ENCODE data around the gene HDGF.

The HDGF gene

GRCh38 chr1:156749419-156750118 is 1.9 kb downstream of the HDGF start:
- no peaks in the 10 kb centered on the region for H3K9me3 ChIP-seq (ENCODE audit: insufficient read depth, low read length)
- no peak for TF ChIP-seq SUZ12 (IDR thresholded peaks at IDR 0.05; ENCODE audit: extremely low read depth, insufficient read depth, insufficient read length)
- TF ChIP-seq YY1 (IDR thresholded peaks at IDR 0.05; ENCODE audit: insufficient read depth, insufficient read length), result no peak
- no peak for TF ChIP-seq ZNF274 (IDR thresholded peaks at IDR 0.05; ENCODE audit: low read depth, low read length)
- DNase-seq (ENCODE audit: low read depth, low spot score), result no peak
- H3K4me1 ChIP-seq (ENCODE audit: insufficient read depth, insufficient read length), result peaks cover 49% of the 10 kb centered on the region
- H3K27me3 ChIP-seq (ENCODE audit: insufficient read depth, insufficient read length), result no peaks in the 10 kb centered on the region
- peak overlapping the region; percentile 94 for H3K9ac ChIP-seq (ENCODE audit: insufficient read length, low read depth)
- peak overlapping the region; percentile 77 for H3K4me3 ChIP-seq (ENCODE audit: insufficient read length, low read depth)
- peaks cover 40% of the 10 kb centered on the region for H3K36me3 ChIP-seq (ENCODE audit: insufficient read depth, insufficient read length, low read length)

GRCh38 chr1:156748670-156749418 is 2.6 kb downstream of the HDGF start:
- H3K4me3 ChIP-seq (ENCODE audit: insufficient read length, low read depth), result peak overlapping the region; percentile 77
- TF ChIP-seq YY1 (IDR thresholded peaks at IDR 0.05; ENCODE audit: insufficient read depth, insufficient read length) (no peak), ZNF274 (IDR thresholded peaks at IDR 0.05; ENCODE audit: low read depth, low read length) (no peak), SUZ12 (IDR thresholded peaks at IDR 0.05; ENCODE audit: extremely low read depth, insufficient read depth, insufficient read length) (no peak)
- no peaks in the 10 kb centered on the region for H3K9me3 ChIP-seq (ENCODE audit: insufficient read depth, low read length)
- peaks cover 45% of the 10 kb centered on the region for H3K36me3 ChIP-seq (ENCODE audit: insufficient read depth, insufficient read length, low read length)
- H3K27me3 ChIP-seq (ENCODE audit: insufficient read depth, insufficient read length), result no peaks in the 10 kb centered on the region
- peaks cover 49% of the 10 kb centered on the region for H3K4me1 ChIP-seq (ENCODE audit: insufficient read depth, insufficient read length)
- no peak for DNase-seq (ENCODE audit: low read depth, low spot score)
- H3K9ac ChIP-seq (ENCODE audit: insufficient read length, low read depth), result peak overlapping the region; percentile 94

DNA sequence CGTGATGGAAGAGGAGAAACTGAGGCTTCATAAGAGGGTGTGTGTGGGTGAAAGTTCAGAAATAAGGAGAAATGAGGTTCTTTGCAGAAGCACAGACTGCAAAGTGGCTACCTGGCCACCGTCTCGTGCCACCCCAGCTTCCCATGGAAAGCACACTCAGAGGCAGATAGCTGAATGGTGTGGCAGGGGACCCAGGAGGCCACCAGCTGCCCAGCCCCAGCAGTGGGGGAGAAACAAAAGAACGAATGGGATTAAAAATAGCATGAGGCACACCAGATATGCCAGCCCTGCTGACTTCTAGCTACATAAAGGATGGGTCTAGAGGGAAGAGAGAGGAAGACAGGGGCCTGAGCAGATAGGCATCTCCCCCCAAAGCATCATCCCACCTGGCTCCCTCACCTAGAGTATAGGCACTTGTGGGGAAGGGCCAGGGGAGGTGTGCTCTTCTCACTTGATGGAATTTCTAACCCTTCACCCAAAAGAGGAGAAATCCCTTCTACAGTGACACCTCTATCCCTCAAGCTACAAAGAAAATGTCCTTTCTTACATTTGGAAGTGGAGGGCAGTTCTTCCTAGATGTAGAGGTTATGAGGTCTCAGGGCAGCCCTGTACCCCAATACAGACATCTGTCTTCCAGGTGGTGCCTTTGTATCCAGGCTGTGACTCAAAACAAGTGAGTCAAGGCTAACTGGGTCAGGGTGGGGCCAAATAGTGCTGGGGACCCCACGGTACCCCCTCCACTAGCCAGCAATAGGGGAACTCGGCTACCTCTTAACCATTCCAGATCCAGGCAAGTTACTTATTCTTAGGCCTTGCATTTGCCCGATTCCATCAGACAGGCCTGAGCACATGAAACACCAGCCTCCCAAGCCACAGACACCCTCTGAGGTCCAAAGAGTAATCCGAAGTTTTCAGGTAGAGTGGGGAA is 3.5 kb downstream of the HDGF start:
- Histone ChIP-seq H3K27me3 (ENCODE audit: insufficient read depth, insufficient read length) (no peaks in the 10 kb centered on the region), H3K4me3 (ENCODE audit: insufficient read length, low read depth) (peak overlapping the region; percentile 38), H3K4me1 (ENCODE audit: insufficient read depth, insufficient read length) (peaks cover 47% of the 10 kb centered on the region), H3K9me3 (ENCODE audit: insufficient read depth, low read length) (no peaks in the 10 kb centered on the region), H3K36me3 (ENCODE audit: insufficient read depth, insufficient read length, low read length) (peaks cover 53% of the 10 kb centered on the region), H3K9ac (ENCODE audit: insufficient read length, low read depth) (peak overlapping the region; percentile 94)
- TF ChIP-seq YY1 (IDR thresholded peaks at IDR 0.05; ENCODE audit: insufficient read depth, insufficient read length) (no peak), ZNF274 (IDR thresholded peaks at IDR 0.05; ENCODE audit: low read depth, low read length) (no peak), SUZ12 (IDR thresholded peaks at IDR 0.05; ENCODE audit: extremely low read depth, insufficient read depth, insufficient read length) (no peak)
- DNase-seq (ENCODE audit: low read depth, low spot score), result no peak

- DNase-seq (ENCODE audit: low read depth, low spot score), result peak; percentile 97
- Histone ChIP-seq H3K4me1 (ENCODE audit: insufficient read depth, insufficient read length) (peaks cover 42% of the 10 kb centered on the region), H3K9me3 (ENCODE audit: insufficient read depth, low read length) (no peaks in the 10 kb centered on the region), H3K9ac (ENCODE audit: insufficient read length, low read depth) (peak overlapping the region; percentile 97), H3K4me3 (ENCODE audit: insufficient read length, low read depth) (peak overlapping the region; percentile 63), H3K27me3 (ENCODE audit: insufficient read depth, insufficient read length) (no peaks in the 10 kb centered on the region), H3K36me3 (ENCODE audit: insufficient read depth, insufficient read length, low read length) (peaks cover 64% of the 10 kb centered on the region)
- TF ChIP-seq ZNF274 (IDR thresholded peaks at IDR 0.05; ENCODE audit: low read depth, low read length), result no peak
- TF ChIP-seq YY1 (IDR thresholded peaks at IDR 0.05; ENCODE audit: insufficient read depth, insufficient read length), result peak; percentile 63
Measured at GRCh38 chr1:156746728-156747631, 4.5 kb downstream of the HDGF start.

DNA sequence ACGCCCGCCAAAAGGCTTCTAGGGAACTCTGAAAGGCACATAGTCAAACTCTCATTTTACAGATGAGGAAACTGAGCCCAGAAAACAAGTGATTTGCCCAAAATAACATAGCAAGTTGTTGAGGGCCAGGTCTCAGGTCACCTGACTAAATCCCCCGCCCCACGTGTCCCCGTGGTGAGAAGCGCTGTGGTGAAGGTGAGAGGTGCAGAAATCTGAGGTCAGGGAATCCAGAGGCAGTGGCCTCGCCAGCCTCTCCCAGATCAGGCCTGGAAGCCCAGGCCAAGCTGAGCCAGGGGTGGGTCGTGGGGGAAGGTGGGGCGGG is 5.1 kb downstream of the HDGF start:
- H3K36me3 ChIP-seq (ENCODE audit: insufficient read depth, insufficient read length, low read length), result peaks cover 68% of the 10 kb centered on the region
- TF ChIP-seq SUZ12 (IDR thresholded peaks at IDR 0.05; ENCODE audit: extremely low read depth, insufficient read depth, insufficient read length), result no peak
- no peak for TF ChIP-seq YY1 (IDR thresholded peaks at IDR 0.05; ENCODE audit: insufficient read depth, insufficient read length)
- no peak for TF ChIP-seq ZNF274 (IDR thresholded peaks at IDR 0.05; ENCODE audit: low read depth, low read length)
- peak overlapping the region; percentile 71 for H3K9ac ChIP-seq (ENCODE audit: insufficient read length, low read depth)
- H3K9me3 ChIP-seq (ENCODE audit: insufficient read depth, low read length), result no peaks in the 10 kb centered on the region
- peaks cover 42% of the 10 kb centered on the region for H3K4me1 ChIP-seq (ENCODE audit: insufficient read depth, insufficient read length)
- H3K4me3 ChIP-seq (ENCODE audit: insufficient read length, low read depth), result peak overlapping the region; percentile 16
- no peak for DNase-seq (ENCODE audit: low read depth, low spot score)
- H3K27me3 ChIP-seq (ENCODE audit: insufficient read depth, insufficient read length), result no peaks in the 10 kb centered on the region

- H3K4me1 ChIP-seq (ENCODE audit: insufficient read depth, insufficient read length), result peaks cover 42% of the 10 kb centered on the region
- H3K4me3 ChIP-seq (ENCODE audit: insufficient read length, low read depth), result peak overlapping the region; percentile 16
- peak overlapping the region; percentile 71 for H3K9ac ChIP-seq (ENCODE audit: insufficient read length, low read depth)
- H3K27me3 ChIP-seq (ENCODE audit: insufficient read depth, insufficient read length), result no peaks in the 10 kb centered on the region
- no peak for DNase-seq (ENCODE audit: low read depth, low spot score)
- no peaks in the 10 kb centered on the region for H3K9me3 ChIP-seq (ENCODE audit: insufficient read depth, low read length)
- H3K36me3 ChIP-seq (ENCODE audit: insufficient read depth, insufficient read length, low read length), result peaks cover 68% of the 10 kb centered on the region
- TF ChIP-seq YY1 (IDR thresholded peaks at IDR 0.05; ENCODE audit: insufficient read depth, insufficient read length) (no peak), SUZ12 (IDR thresholded peaks at IDR 0.05; ENCODE audit: extremely low read depth, insufficient read depth, insufficient read length) (no peak), ZNF274 (IDR thresholded peaks at IDR 0.05; ENCODE audit: low read depth, low read length) (no peak)
Measured at GRCh38 chr1:156745881-156746280, 5.6 kb downstream of the HDGF start.
